ENCODE measurements around the gene LRFN2.

Gene LRFN2

GRCh38 chr6:40532349-40533000 is 54.7 kb downstream of the LRFN2 start:
- Mint-ChIP-seq H3K9me3 (no peaks in the 10 kb centered on the region), H3K27me3 (peaks cover 3% of the 10 kb centered on the region), H3K4me1 (ENCODE audit: low read depth) (no peaks in the 10 kb centered on the region), H3K4me3 (no peak overlapping the region), H3K27ac (no peak overlapping the region), H3K36me3 (ENCODE audit: low read depth) (no peaks in the 10 kb centered on the region)
- intact Hi-C loops (cut with micrococcal nuclease), result no loop called here

GRCh38 chr6:40529919-40530318 is 57.2 kb downstream of the LRFN2 start:
- Mint-ChIP-seq H3K27ac (no peak overlapping the region), H3K4me1 (ENCODE audit: low read depth) (no peaks in the 10 kb centered on the region), H3K27me3 (peaks cover 2% of the 10 kb centered on the region), H3K36me3 (ENCODE audit: low read depth) (no peaks in the 10 kb centered on the region), H3K9me3 (no peaks in the 10 kb centered on the region), H3K4me3 (no peak overlapping the region)
- intact Hi-C loops (cut with micrococcal nuclease), result no loop called here

GRCh38 chr6:40529040-40529439 is 58.1 kb downstream of the LRFN2 start:
- Mint-ChIP-seq H3K27ac (no peak overlapping the region), H3K9me3 (no peaks in the 10 kb centered on the region), H3K36me3 (ENCODE audit: low read depth) (no peaks in the 10 kb centered on the region), H3K4me3 (no peak overlapping the region), H3K27me3 (peaks cover 2% of the 10 kb centered on the region), H3K4me1 (ENCODE audit: low read depth) (no peaks in the 10 kb centered on the region)
- intact Hi-C loops (cut with micrococcal nuclease), result no loop called here

GRCh38 chr6:40528051-40528450 is 59.1 kb downstream of the LRFN2 start:
- Mint-ChIP-seq H3K4me3 (no peak overlapping the region), H3K27me3 (peaks cover 2% of the 10 kb centered on the region), H3K4me1 (ENCODE audit: low read depth) (no peaks in the 10 kb centered on the region), H3K27ac (no peak overlapping the region), H3K9me3 (no peaks in the 10 kb centered on the region), H3K36me3 (ENCODE audit: low read depth) (no peaks in the 10 kb centered on the region)
- intact Hi-C loops (cut with micrococcal nuclease), result no loop called here

- peaks cover 2% of the 10 kb centered on the region for H3K27me3 Mint-ChIP-seq
- H3K4me3 Mint-ChIP-seq, result no peak overlapping the region
- no peak overlapping the region for H3K27ac Mint-ChIP-seq
- H3K4me1 Mint-ChIP-seq (ENCODE audit: low read depth), result no peaks in the 10 kb centered on the region
- intact Hi-C loops (cut with micrococcal nuclease), result no loop called here
- H3K9me3 Mint-ChIP-seq, result no peaks in the 10 kb centered on the region
- no peaks in the 10 kb centered on the region for H3K36me3 Mint-ChIP-seq (ENCODE audit: low read depth)
Measured at GRCh38 chr6:40526036-40526435, 61.1 kb downstream of the LRFN2 start.

- Mint-ChIP-seq H3K4me1 (ENCODE audit: low read depth) (peaks cover 4% of the 10 kb centered on the region), H3K36me3 (ENCODE audit: low read depth) (no peaks in the 10 kb centered on the region), H3K27me3 (no peaks in the 10 kb centered on the region), H3K9me3 (no peaks in the 10 kb centered on the region), H3K4me3 (no peak overlapping the region), H3K27ac (no peak overlapping the region)
- intact Hi-C loops (cut with micrococcal nuclease), result no loop called here
Measured at GRCh38 chr6:40524797-40525585, 62.2 kb downstream of the LRFN2 start.

GRCh38 chr6:40523505-40524172 is 63.5 kb downstream of the LRFN2 start:
- Mint-ChIP-seq H3K4me3 (no peak overlapping the region), H3K4me1 (ENCODE audit: low read depth) (peaks cover 11% of the 10 kb centered on the region), H3K27ac (no peak overlapping the region), H3K27me3 (peaks cover 2% of the 10 kb centered on the region), H3K9me3 (no peaks in the 10 kb centered on the region), H3K36me3 (ENCODE audit: low read depth) (no peaks in the 10 kb centered on the region)
- intact Hi-C loops (cut with micrococcal nuclease), result no loop called here

GRCh38 chr6:40521496-40521895 is 65.7 kb downstream of the LRFN2 start:
- H3K4me1 Mint-ChIP-seq (ENCODE audit: low read depth), result peaks cover 11% of the 10 kb centered on the region
- intact Hi-C loops (cut with micrococcal nuclease), result no loop called here
- no peaks in the 10 kb centered on the region for H3K36me3 Mint-ChIP-seq (ENCODE audit: low read depth)
- no peaks in the 10 kb centered on the region for H3K9me3 Mint-ChIP-seq
- H3K27ac Mint-ChIP-seq, result no peak overlapping the region
- H3K27me3 Mint-ChIP-seq, result peaks cover 5% of the 10 kb centered on the region
- no peak overlapping the region for H3K4me3 Mint-ChIP-seq

GRCh38 chr6:40520678-40521077 is 66.5 kb downstream of the LRFN2 start:
- no peaks in the 10 kb centered on the region for H3K36me3 Mint-ChIP-seq (ENCODE audit: low read depth)
- intact Hi-C loops (cut with micrococcal nuclease), result no loop called here
- H3K4me1 Mint-ChIP-seq (ENCODE audit: low read depth), result peaks cover 11% of the 10 kb centered on the region
- H3K27me3 Mint-ChIP-seq, result peaks cover 6% of the 10 kb centered on the region
- H3K9me3 Mint-ChIP-seq, result no peaks in the 10 kb centered on the region
- no peak overlapping the region for H3K4me3 Mint-ChIP-seq
- H3K27ac Mint-ChIP-seq, result no peak overlapping the region

- Mint-ChIP-seq H3K9me3 (no peaks in the 10 kb centered on the region), H3K27me3 (peaks cover 6% of the 10 kb centered on the region), H3K4me1 (ENCODE audit: low read depth) (peaks cover 11% of the 10 kb centered on the region), H3K27ac (no peak overlapping the region), H3K4me3 (no peak overlapping the region), H3K36me3 (ENCODE audit: low read depth) (no peaks in the 10 kb centered on the region)
- intact Hi-C loops (cut with micrococcal nuclease), result no loop called here
Measured at GRCh38 chr6:40520084-40520483, 67.1 kb downstream of the LRFN2 start.

- Mint-ChIP-seq H3K4me1 (ENCODE audit: low read depth) (peaks cover 11% of the 10 kb centered on the region), H3K27me3 (peaks cover 9% of the 10 kb centered on the region), H3K36me3 (ENCODE audit: low read depth) (no peaks in the 10 kb centered on the region), H3K9me3 (no peaks in the 10 kb centered on the region), H3K27ac (no peak overlapping the region), H3K4me3 (no peak overlapping the region)
- intact Hi-C loops (cut with micrococcal nuclease), result no loop called here
Measured at GRCh38 chr6:40517654-40518053, 69.5 kb downstream of the LRFN2 start.

GRCh38 chr6:40516429-40516828 is 70.7 kb downstream of the LRFN2 start:
- Mint-ChIP-seq H3K27ac (no peak overlapping the region), H3K27me3 (peaks cover 12% of the 10 kb centered on the region), H3K4me3 (no peak overlapping the region), H3K9me3 (no peaks in the 10 kb centered on the region), H3K4me1 (ENCODE audit: low read depth) (peaks cover 11% of the 10 kb centered on the region), H3K36me3 (ENCODE audit: low read depth) (no peaks in the 10 kb centered on the region)
- intact Hi-C loops (cut with micrococcal nuclease), result no loop called here

GRCh38 chr6:40512340-40512739 is 74.8 kb downstream of the LRFN2 start:
- peaks cover 10% of the 10 kb centered on the region for H3K27me3 Mint-ChIP-seq
- no peaks in the 10 kb centered on the region for H3K36me3 Mint-ChIP-seq (ENCODE audit: low read depth)
- intact Hi-C loops (cut with micrococcal nuclease), result no loop called here
- no peaks in the 10 kb centered on the region for H3K9me3 Mint-ChIP-seq
- H3K27ac Mint-ChIP-seq, result no peak overlapping the region
- H3K4me1 Mint-ChIP-seq (ENCODE audit: low read depth), result peaks cover 28% of the 10 kb centered on the region
- no peak overlapping the region for H3K4me3 Mint-ChIP-seq

GRCh38 chr6:40511884-40512283 is 75.3 kb downstream of the LRFN2 start:
- Mint-ChIP-seq H3K36me3 (ENCODE audit: low read depth) (no peaks in the 10 kb centered on the region), H3K27me3 (peaks cover 10% of the 10 kb centered on the region), H3K4me1 (ENCODE audit: low read depth) (peaks cover 28% of the 10 kb centered on the region), H3K9me3 (no peaks in the 10 kb centered on the region), H3K4me3 (no peak overlapping the region), H3K27ac (no peak overlapping the region)
- intact Hi-C loops (cut with micrococcal nuclease), result no loop called here

All from dendritic cell treated with granulocyte-macrophage colony-stimulating factor and Interleukin-4, amounts not matched to agents 40 ng/mL and 50 ng/mL, for 4 days (primary cell).